ENCODE measurements around the gene HES4.

GRCh38 chr1:955474-955873, 44.4 kb downstream of the HES4 start:
- no peak for TF ChIP-seq CTCF (conservative IDR thresholded peaks at IDR 0.05)
- no peak for TF ChIP-seq ZFX (IDR thresholded peaks at IDR 0.05)
